K562 (cell line): ENCODE results near the gene PPP1R13L. TPM values are rescaled to one million over a fixed set of nuclear protein-coding genes. Genes with fewer than 3 reads are reported as not detected.
A peak's percentile ranks its signal among the peaks of the same experiment; 100 is the strongest.

Source experiments
- ATF7 ChIP-seq: fragments of 450-650 bp; IDR thresholded peaks from 2 replicates; pipeline ENCODE4 v1.7.1; 2014; ENCODE audit warnings: mild to moderate bottlenecking, moderate library complexity
- ELF4 ChIP-seq: fragments of 450-650 bp; formaldehyde crosslinking; IDR thresholded peaks from 2 replicates; pipeline ENCODE4 v1.4.0; 2022; ENCODE audit warnings: missing genetic modification characterization
- ILF3 ChIP-seq: fragments of 450-650 bp; IDR thresholded peaks from 2 replicates; pipeline ENCODE4 v1.6.1; 2018; ENCODE audit warnings: antibody characterized with exemption, mild to moderate bottlenecking, moderate library complexity, borderline replicate concordance
- KLF6 ChIP-seq: fragments of 250-450 bp; sonication (Bioruptor Pico); IDR thresholded peaks from 2 replicates; pipeline ENCODE4 v1.4.0; 2020; ENCODE audit warnings: mild to moderate bottlenecking, moderate library complexity, borderline replicate concordance
- RB1 ChIP-seq: fragments of 450-650 bp; IDR thresholded peaks from 2 replicates; pipeline ENCODE4 v1.6.1; 2017; ENCODE audit warnings: low read depth, mild to moderate bottlenecking
- RBFOX2 ChIP-seq: fragments of 200-400 bp; formaldehyde crosslinking; IDR thresholded peaks from 2 replicates; pipeline ENCODE4 v1.6.1; 2017; ENCODE audit warnings: low read depth, mild to moderate bottlenecking, low read length, moderate library complexity
- SMAD4 ChIP-seq: fragments of 250-450 bp; sonication (Bioruptor Pico); conservative IDR thresholded peaks from 2 replicates; pipeline ENCODE4 v1.8.0; 2021; ENCODE audit warnings: inconsistent platforms, mild to moderate bottlenecking, moderate library complexity
- SMARCC2 ChIP-seq: fragments of 450-650 bp; IDR thresholded peaks from 2 replicates; pipeline ENCODE4 v1.6.1; 2017; ENCODE audit warnings: antibody characterized with exemption, moderate library complexity, mild to moderate bottlenecking, low read depth
- TAL1 ChIP-seq: fragments of 450-650 bp; IDR thresholded peaks from 2 replicates; pipeline ENCODE4 v1.6.1; 2016; ENCODE audit warnings: mild to moderate bottlenecking
- TBL1XR1 ChIP-seq, 2 experiments: IDR thresholded peaks; 2 replicates each; pipeline ENCODE4 v1.6.1; 2012; ENCODE audit warnings: improper control_type of control experiment in 2 of 2, low read length in 2 of 2, mild to moderate bottlenecking in 1 of 2
- TEAD2 ChIP-seq: fragments of 450-650 bp; IDR thresholded peaks from 2 replicates; pipeline ENCODE4 v1.6.1; 2016; ENCODE audit warnings: missing genetic modification characterization, control low read depth, missing compliant biosample characterization
- TOE1 ChIP-seq, 2 experiments: fragments of 450-650 bp in 1 of 2; sonication (generic) in 1 of 2; formaldehyde crosslinking in 1 of 2; IDR thresholded peaks; 2 replicates each; pipeline versions ENCODE4 v1.7.1 to v1.8.0; 2016 to 2022; ENCODE audit warnings: borderline replicate concordance in 2 of 2, mild to moderate bottlenecking in 2 of 2, antibody characterized with exemption in 1 of 2, inconsistent platforms in 1 of 2, low read depth in 1 of 2, missing genetic modification reagents in 1 of 2, moderate library complexity in 1 of 2
- ZC3H4 ChIP-seq: sonication (generic); formaldehyde crosslinking; IDR thresholded peaks from 2 replicates; pipeline ENCODE4 v1.9.0; 2021; ENCODE audit warnings: missing genetic modification reagents, borderline replicate concordance
- ZNF184 ChIP-seq: sonication (generic); formaldehyde crosslinking; IDR thresholded peaks from 2 replicates; pipeline ENCODE4 v1.5.0; 2020; ENCODE audit warnings: missing genetic modification reagents
- ZNF778 ChIP-seq: fragments of 450-650 bp; formaldehyde crosslinking; IDR thresholded peaks from 2 replicates; pipeline ENCODE4 v1.4.0; 2020; ENCODE audit warnings: mild to moderate bottlenecking, moderate library complexity
- polyA plus RNA-seq, 8 experiments: library from polyadenylated mRNA; depleted of rRNA in 4 of 8; stranded (reverse) in 5 of 8; unstranded in 3 of 8; fragments of >200 nt; fragmentation: Nextera tagmentation in 2 of 8; fragmentation: Illumina TruSeq in 1 of 8; extraction: Ambion mirVana in 2 of 8; extraction: Trizol in 1 of 8; gene quantifications; 2 replicates each; pipeline versions ENCODE4 v1.2.1 to v1.2.3, GENCODE V29; 2011 to 2014; ENCODE audit warnings: inconsistent platforms in 1 of 8, missing spikeins in 1 of 8
- total RNA-seq, 7 experiments: library from RNA; depleted of rRNA in 6 of 7; stranded (reverse); fragments of >200 nt in 6 of 7; fragmentation: Illumina TruSeq in 2 of 7; extraction: Trizol in 2 of 7; gene quantifications; 2 replicates each; pipeline versions ENCODE4 v1.2.1 to v1.2.3, GENCODE V29; 2011 to 2021; ENCODE audit warnings: low replicate concordance in 1 of 7
- TF ChIP-seq, protein P1 (sequence below): sonication (generic); IDR thresholded peaks from 2 replicates; pipeline ENCODE4 v1.6.1; 2016
- TF ChIP-seq, protein P2 (sequence below): sonication (generic); formaldehyde crosslinking; IDR thresholded peaks from 2 replicates; pipeline ENCODE4 v1.8.1; 2022; ENCODE audit warnings: missing genetic modification reagents
- TF ChIP-seq, protein P3 (sequence below): fragments of 450-650 bp; IDR thresholded peaks from 2 replicates; pipeline ENCODE4 v1.6.1; 2018; ENCODE audit not compliant: partially characterized antibody
- TF ChIP-seq, protein P4 (sequence below): fragments of 450-650 bp; IDR thresholded peaks from 2 replicates; pipeline ENCODE4 v1.6.1; 2016; ENCODE audit warnings: missing biosample characterization, missing genetic modification characterization
- TF ChIP-seq, protein P5 (sequence below): sonication (generic); formaldehyde crosslinking; IDR thresholded peaks from 2 replicates; pipeline ENCODE4 v1.8.0; 2022; ENCODE audit warnings: mild to moderate bottlenecking, missing genetic modification reagents

The PPP1R13L gene
- total and polyA plus RNA-seq, 9 of the 15 experiments (the other 6 are each of a cell fraction or from before 2014, with no cell fraction given): 0.32 to 6.7 (median 2.0) TPM

DNA sequence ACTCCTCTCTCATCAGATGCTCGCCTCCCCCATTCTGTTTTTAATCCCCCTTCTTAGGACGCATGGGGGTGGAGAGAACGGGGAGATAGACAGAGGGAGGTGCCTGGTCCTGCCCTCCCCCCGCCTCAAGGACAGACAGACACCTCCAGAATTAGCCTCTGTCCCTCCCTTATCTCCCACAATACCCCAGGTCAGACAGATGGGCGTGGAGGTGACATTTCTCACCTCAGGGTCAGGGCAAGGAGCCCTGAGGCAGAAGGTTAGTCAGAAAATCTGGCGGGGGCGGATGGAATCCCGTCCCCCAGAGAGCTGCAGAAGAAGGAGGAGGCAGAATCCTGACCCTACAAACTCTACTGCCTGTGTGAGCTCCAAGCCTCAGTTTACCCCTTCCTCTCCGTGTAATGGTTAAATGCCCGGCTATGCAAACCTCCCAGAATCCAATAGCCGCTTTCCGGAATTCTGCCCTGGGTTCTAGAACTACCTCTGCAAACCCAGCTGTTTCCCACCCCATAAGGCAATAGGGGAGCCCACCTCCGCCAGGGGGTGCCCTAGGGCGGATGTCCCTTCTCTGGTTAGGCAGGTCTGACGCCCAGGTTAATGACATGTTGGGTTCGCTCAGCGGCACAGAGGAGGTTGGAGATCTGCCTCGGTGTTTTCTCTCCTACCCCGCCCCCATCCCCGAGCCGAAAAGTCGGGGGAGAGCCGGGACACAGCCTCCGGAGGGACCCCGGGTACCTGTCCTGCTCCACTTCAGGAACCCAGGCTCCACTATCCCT, 900 bp downstream of the PPP1R13L start (continued):
- TF ChIP-seq SMARCC2 (no peak), ZC3H4 (CRISPR knock-in tag) (no peak), ZNF184 (CRISPR knock-in tag) (no peak), SMAD4 (CRISPR knock-in tag) (peak; percentile 87), RBFOX2 (no peak), KLF6 (no peak), RB1 (peak; percentile 42; the same call in 1 of the 2 replicates), TEAD2 (no peak), ZNF778 (no peak), ELF4 (CRISPR knock-in tag) (no peak), TAL1 (no peak), TOE1 (IDR thresholded peaks at IDR 0.05; ENCODE audit: borderline replicate concordance) (peak; percentile 85; the same call in 1 of the 2 replicates), TOE1 (CRISPR knock-in tag; IDR thresholded peaks at IDR 0.05; ENCODE audit: borderline replicate concordance, low read depth) (no peak), ILF3 (no peak), TBL1XR1 (IDR thresholded peaks at IDR 0.05; ENCODE audit: low read length in 2 of 2) (peak in 1 of 2 experiments; percentile 84; a peak in 2 of 4 replicates), ATF7 (peak; percentile 51; the same call in 1 of the 2 replicates)
- TF ChIP-seq, protein P1, sequence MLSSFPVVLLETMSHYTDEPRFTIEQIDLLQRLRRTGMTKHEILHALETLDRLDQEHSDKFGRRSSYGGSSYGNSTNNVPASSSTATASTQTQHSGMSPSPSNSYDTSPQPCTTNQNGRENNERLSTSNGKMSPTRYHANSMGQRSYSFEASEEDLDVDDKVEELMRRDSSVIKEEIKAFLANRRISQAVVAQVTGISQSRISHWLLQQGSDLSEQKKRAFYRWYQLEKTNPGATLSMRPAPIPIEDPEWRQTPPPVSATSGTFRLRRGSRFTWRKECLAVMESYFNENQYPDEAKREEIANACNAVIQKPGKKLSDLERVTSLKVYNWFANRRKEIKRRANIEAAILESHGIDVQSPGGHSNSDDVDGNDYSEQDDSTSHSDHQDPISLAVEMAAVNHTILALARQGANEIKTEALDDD: peak; percentile 95
- TF ChIP-seq, protein P2, sequence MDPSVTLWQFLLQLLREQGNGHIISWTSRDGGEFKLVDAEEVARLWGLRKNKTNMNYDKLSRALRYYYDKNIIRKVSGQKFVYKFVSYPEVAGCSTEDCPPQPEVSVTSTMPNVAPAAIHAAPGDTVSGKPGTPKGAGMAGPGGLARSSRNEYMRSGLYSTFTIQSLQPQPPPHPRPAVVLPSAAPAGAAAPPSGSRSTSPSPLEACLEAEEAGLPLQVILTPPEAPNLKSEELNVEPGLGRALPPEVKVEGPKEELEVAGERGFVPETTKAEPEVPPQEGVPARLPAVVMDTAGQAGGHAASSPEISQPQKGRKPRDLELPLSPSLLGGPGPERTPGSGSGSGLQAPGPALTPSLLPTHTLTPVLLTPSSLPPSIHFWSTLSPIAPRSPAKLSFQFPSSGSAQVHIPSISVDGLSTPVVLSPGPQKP (CRISPR knock-in tag): no peak
- TF ChIP-seq, protein P3, sequence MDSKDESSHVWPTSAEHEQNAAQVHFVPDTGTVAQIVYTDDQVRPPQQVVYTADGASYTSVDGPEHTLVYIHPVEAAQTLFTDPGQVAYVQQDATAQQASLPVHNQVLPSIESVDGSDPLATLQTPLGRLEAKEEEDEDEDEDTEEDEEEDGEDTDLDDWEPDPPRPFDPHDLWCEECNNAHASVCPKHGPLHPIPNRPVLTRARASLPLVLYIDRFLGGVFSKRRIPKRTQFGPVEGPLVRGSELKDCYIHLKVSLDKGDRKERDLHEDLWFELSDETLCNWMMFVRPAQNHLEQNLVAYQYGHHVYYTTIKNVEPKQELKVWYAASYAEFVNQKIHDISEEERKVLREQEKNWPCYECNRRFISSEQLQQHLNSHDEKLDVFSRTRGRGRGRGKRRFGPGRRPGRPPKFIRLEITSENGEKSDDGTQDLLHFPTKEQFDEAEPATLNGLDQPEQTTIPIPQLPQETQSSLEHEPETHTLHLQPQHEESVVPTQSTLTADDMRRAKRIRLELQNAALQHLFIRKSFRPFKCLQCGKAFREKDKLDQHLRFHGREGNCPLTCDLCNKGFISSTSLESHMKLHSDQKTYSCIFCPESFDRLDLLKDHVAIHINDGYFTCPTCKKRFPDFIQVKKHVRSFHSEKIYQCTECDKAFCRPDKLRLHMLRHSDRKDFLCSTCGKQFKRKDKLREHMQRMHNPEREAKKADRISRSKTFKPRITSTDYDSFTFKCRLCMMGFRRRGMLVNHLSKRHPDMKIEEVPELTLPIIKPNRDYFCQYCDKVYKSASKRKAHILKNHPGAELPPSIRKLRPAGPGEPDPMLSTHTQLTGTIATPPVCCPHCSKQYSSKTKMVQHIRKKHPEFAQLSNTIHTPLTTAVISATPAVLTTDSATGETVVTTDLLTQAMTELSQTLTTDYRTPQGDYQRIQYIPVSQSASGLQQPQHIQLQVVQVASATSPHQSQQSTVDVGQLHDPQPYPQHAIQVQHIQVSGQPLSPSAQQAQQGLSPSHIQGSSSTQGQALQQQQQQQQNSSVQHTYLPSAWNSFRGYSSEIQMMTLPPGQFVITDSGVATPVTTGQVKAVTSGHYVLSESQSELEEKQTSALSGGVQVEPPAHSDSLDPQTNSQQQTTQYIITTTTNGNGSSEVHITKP: peak; percentile 38
- TF ChIP-seq, protein P4, sequence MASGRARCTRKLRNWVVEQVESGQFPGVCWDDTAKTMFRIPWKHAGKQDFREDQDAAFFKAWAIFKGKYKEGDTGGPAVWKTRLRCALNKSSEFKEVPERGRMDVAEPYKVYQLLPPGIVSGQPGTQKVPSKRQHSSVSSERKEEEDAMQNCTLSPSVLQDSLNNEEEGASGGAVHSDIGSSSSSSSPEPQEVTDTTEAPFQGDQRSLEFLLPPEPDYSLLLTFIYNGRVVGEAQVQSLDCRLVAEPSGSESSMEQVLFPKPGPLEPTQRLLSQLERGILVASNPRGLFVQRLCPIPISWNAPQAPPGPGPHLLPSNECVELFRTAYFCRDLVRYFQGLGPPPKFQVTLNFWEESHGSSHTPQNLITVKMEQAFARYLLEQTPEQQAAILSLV: no peak
- TF ChIP-seq, protein P5, sequence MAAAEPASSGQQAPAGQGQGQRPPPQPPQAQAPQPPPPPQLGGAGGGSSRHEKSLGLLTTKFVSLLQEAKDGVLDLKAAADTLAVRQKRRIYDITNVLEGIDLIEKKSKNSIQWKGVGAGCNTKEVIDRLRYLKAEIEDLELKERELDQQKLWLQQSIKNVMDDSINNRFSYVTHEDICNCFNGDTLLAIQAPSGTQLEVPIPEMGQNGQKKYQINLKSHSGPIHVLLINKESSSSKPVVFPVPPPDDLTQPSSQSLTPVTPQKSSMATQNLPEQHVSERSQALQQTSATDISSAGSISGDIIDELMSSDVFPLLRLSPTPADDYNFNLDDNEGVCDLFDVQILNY (CRISPR knock-in tag): no peak
